ENCODE results near the gene SCN1A.

DNA sequence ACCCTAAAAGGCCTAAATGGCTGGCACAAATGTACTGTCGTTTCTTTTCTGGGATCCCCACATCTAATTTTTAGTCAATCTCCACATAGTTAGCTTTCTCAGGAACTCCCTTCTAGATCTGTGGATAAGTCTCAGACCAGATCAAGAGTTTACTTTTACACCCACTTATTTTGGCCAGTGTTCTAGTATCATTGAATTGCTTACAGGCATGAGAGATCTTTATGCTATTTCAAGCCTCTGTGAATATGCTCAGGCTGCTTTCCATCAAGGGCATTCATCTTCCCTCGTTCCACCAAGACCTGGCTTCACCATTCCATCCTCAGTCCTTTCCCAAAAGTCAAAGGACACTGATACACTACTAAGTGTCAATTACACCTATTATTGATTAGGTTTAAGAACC, 27.8 kb upstream of the SCN1A start:
- TF ChIP-seq, protein P1, sequence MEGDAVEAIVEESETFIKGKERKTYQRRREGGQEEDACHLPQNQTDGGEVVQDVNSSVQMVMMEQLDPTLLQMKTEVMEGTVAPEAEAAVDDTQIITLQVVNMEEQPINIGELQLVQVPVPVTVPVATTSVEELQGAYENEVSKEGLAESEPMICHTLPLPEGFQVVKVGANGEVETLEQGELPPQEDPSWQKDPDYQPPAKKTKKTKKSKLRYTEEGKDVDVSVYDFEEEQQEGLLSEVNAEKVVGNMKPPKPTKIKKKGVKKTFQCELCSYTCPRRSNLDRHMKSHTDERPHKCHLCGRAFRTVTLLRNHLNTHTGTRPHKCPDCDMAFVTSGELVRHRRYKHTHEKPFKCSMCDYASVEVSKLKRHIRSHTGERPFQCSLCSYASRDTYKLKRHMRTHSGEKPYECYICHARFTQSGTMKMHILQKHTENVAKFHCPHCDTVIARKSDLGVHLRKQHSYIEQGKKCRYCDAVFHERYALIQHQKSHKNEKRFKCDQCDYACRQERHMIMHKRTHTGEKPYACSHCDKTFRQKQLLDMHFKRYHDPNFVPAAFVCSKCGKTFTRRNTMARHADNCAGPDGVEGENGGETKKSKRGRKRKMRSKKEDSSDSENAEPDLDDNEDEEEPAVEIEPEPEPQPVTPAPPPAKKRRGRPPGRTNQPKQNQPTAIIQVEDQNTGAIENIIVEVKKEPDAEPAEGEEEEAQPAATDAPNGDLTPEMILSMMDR (IDR thresholded peaks at IDR 0.05; ENCODE audit: insufficient read depth, low read length): no peak
- no peak for TF ChIP-seq POLR2AphosphoS5 (IDR thresholded peaks at IDR 0.05; ENCODE audit: low read depth)
- TF ChIP-seq, protein P2, sequence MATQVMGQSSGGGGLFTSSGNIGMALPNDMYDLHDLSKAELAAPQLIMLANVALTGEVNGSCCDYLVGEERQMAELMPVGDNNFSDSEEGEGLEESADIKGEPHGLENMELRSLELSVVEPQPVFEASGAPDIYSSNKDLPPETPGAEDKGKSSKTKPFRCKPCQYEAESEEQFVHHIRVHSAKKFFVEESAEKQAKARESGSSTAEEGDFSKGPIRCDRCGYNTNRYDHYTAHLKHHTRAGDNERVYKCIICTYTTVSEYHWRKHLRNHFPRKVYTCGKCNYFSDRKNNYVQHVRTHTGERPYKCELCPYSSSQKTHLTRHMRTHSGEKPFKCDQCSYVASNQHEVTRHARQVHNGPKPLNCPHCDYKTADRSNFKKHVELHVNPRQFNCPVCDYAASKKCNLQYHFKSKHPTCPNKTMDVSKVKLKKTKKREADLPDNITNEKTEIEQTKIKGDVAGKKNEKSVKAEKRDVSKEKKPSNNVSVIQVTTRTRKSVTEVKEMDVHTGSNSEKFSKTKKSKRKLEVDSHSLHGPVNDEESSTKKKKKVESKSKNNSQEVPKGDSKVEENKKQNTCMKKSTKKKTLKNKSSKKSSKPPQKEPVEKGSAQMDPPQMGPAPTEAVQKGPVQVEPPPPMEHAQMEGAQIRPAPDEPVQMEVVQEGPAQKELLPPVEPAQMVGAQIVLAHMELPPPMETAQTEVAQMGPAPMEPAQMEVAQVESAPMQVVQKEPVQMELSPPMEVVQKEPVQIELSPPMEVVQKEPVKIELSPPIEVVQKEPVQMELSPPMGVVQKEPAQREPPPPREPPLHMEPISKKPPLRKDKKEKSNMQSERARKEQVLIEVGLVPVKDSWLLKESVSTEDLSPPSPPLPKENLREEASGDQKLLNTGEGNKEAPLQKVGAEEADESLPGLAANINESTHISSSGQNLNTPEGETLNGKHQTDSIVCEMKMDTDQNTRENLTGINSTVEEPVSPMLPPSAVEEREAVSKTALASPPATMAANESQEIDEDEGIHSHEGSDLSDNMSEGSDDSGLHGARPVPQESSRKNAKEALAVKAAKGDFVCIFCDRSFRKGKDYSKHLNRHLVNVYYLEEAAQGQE (IDR thresholded peaks at IDR 0.05; ENCODE audit: insufficient replicate concordance, low read depth): no peak

Data from HL-60 (cell line).